Measurements from ENCODE around the gene A2ML1.
"Not testable (repeated sequence)": the region's sequence is repeated elsewhere in the genome, so short reads cannot be mapped to it uniquely, and the experiment has no call there.

- not testable (repeated sequence) for TF ChIP-seq CTCF (conservative IDR thresholded peaks at IDR 0.05 in 1 of 2, IDR thresholded peaks at IDR 0.05 in 1 of 2; ENCODE audit: low read depth in 1 of 2, low read length in 2 of 2); EZH2 (IDR thresholded peaks at IDR 0.05; ENCODE audit: low read length, missing control alignments)
Observed at GRCh38 chr12:8788706-8789105, 33.7 kb upstream of the A2ML1 start.

Measured in fibroblast of lung (primary cell).